Effector memory CD4-positive, alpha-beta T cell (primary cell): Measurements from ENCODE around the gene RAPGEFL1.
"Not testable (repeated sequence)": the region's sequence is repeated elsewhere in the genome, so short reads cannot be mapped to it uniquely, and the experiment has no call there.

Source experiments
- DNase-seq, 3 donors: peaks; one replicate each; pipeline ENCODE4 v3.0.0-alpha.2; 2020
- H3K27ac ChIP-seq: 2 replicates; pipeline ENCODE4 v1.7.0; 2013; ENCODE audit warnings: mild to moderate bottlenecking, low read length, moderate library complexity; ENCODE audit not compliant: insufficient read depth, poor library complexity, severe bottlenecking
- H3K27me3 ChIP-seq: replicated peaks from 2 replicates; pipeline ENCODE4 v1.7.0; 2013; ENCODE audit warnings: mild to moderate bottlenecking, low read length; ENCODE audit not compliant: insufficient read depth, control insufficient read depth, poor library complexity, severe bottlenecking
- H3K36me3 ChIP-seq: 2 replicates; pipeline ENCODE4 v1.7.0; 2013; ENCODE audit warnings: mild to moderate bottlenecking, low read length, moderate library complexity; ENCODE audit not compliant: control insufficient read depth, insufficient read depth
- H3K4me1 ChIP-seq: 2 replicates; pipeline ENCODE4 v1.7.0; 2013; ENCODE audit warnings: low read length, mild to moderate bottlenecking; ENCODE audit not compliant: control insufficient read depth, insufficient read depth, poor library complexity, severe bottlenecking
- H3K4me3 ChIP-seq: 2 replicates; pipeline ENCODE4 v1.7.0; 2013; ENCODE audit warnings: low read length, low read depth, mild to moderate bottlenecking; ENCODE audit not compliant: insufficient read depth, poor library complexity, severe bottlenecking
- H3K9me3 ChIP-seq: 2 replicates; pipeline ENCODE4 v1.7.0; 2013; ENCODE audit warnings: mild to moderate bottlenecking, low read length, moderate library complexity; ENCODE audit not compliant: control insufficient read depth

The RAPGEFL1 gene

GRCh38 chr17:40229146-40229545 is 51.9 kb downstream of the RAPGEFL1 start:
- H3K27ac ChIP-seq, H3K27me3 ChIP-seq: not testable (repeated sequence)

GRCh38 chr17:40230670-40231069 is 53.4 kb downstream of the RAPGEFL1 start:
- DNase-seq = no peak

More at GRCh38 chr17:40229146-40229545, 51.9 kb downstream of the RAPGEFL1 start:
- not testable (repeated sequence) for H3K4me1 ChIP-seq, H3K9me3 ChIP-seq, H3K36me3 ChIP-seq, H3K4me3 ChIP-seq, DNase-seq

DNA sequence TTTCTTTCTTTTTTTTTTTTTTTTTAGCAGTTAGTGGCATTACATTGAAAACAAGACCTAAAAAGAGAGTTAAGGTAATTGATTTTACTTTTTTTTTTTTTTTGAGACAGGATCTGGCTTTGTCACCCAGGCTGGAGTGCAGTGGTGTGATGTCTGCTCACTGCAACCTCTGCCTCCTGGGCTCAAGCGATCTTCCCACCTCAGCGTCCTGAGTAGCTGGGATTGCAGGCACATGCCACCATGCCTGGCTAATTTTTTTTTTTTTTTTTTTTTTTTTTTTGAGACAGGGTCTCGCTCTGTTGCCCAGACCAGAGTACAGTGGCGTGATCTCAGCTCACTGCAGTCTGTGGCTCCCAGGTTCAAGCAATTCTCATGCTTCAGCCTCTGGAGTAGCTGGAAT is 54.7 kb downstream of the RAPGEFL1 start:
- not testable (repeated sequence) for H3K27me3 ChIP-seq, DNase-seq, H3K4me1 ChIP-seq, H3K9me3 ChIP-seq, H3K27ac ChIP-seq, H3K4me3 ChIP-seq
- peaks cover 14% of the 10 kb centered on the region for H3K36me3 ChIP-seq

More at GRCh38 chr17:40230670-40231069, 53.4 kb downstream of the RAPGEFL1 start:
- Histone ChIP-seq H3K9me3 (no peaks in the 10 kb centered on the region), H3K4me1 (no peaks in the 10 kb centered on the region), H3K4me3 (no peak overlapping the region), H3K27ac (no peak overlapping the region), H3K36me3 (peaks cover 14% of the 10 kb centered on the region), H3K27me3 (no peaks in the 10 kb centered on the region)

GRCh38 chr17:40241252-40241834 is 64.1 kb downstream of the RAPGEFL1 start:
- no peak overlapping the region for H3K4me3 ChIP-seq
- no peaks in the 10 kb centered on the region for H3K9me3 ChIP-seq
- no peaks in the 10 kb centered on the region for H3K4me1 ChIP-seq
- DNase-seq = no peak
- H3K36me3 ChIP-seq = no peaks in the 10 kb centered on the region
- H3K27me3 ChIP-seq = no peaks in the 10 kb centered on the region
- H3K27ac ChIP-seq = no peak overlapping the region

- Histone ChIP-seq H3K4me3 (no peak overlapping the region), H3K9me3 (no peaks in the 10 kb centered on the region), H3K4me1 (no peaks in the 10 kb centered on the region), H3K36me3 (no peaks in the 10 kb centered on the region), H3K27me3 (no peaks in the 10 kb centered on the region), H3K27ac (no peak overlapping the region)
- no peak for DNase-seq
Measured at GRCh38 chr17:40242774-40243173, 65.5 kb downstream of the RAPGEFL1 start.

GRCh38 chr17:40243761-40244160 is 66.5 kb downstream of the RAPGEFL1 start:
- Histone ChIP-seq H3K4me3 (no peak overlapping the region), H3K27ac (no peak overlapping the region), H3K4me1 (no peaks in the 10 kb centered on the region), H3K27me3 (no peaks in the 10 kb centered on the region), H3K36me3 (no peaks in the 10 kb centered on the region), H3K9me3 (no peaks in the 10 kb centered on the region)
- DNase-seq = no peak

DNA sequence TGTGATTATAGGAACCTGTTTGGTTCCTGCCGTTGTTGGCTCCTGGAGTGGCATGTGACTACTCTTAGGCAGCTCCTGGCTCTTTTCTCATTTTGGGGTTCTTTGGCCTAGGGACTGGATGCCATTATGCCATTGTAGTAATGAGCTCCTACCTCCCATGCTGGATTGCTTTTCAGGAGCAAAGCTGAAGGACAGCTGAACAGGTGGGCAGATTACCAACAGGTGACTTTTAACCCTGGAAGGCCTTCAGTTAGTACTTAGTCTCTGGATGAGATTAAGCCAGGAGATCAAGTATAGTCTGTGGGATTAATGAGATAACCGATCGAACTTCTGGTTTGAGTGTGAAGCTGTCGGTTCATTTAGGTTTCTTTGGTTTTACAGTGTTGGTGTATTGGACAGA is 67.0 kb downstream of the RAPGEFL1 start:
- no peak overlapping the region for H3K27ac ChIP-seq
- no peaks in the 10 kb centered on the region for H3K27me3 ChIP-seq
- no peak overlapping the region for H3K4me3 ChIP-seq
- no peaks in the 10 kb centered on the region for H3K9me3 ChIP-seq
- no peak for DNase-seq
- no peaks in the 10 kb centered on the region for H3K36me3 ChIP-seq
- no peaks in the 10 kb centered on the region for H3K4me1 ChIP-seq
